HG02970 (cell line): ENCODE results near the gene CRBN.

Experiments used
- ATAC-seq: cut with Tn5 transposase; IDR thresholded peaks from one replicate; pipeline ENCODE4 v1.9.1; 2021; ENCODE audit warnings: mild to moderate bottlenecking, moderate library complexity, moderate number of reproducible peaks; ENCODE audit not compliant: unreplicated experiment, low FRiP score

Gene CRBN

DNA sequence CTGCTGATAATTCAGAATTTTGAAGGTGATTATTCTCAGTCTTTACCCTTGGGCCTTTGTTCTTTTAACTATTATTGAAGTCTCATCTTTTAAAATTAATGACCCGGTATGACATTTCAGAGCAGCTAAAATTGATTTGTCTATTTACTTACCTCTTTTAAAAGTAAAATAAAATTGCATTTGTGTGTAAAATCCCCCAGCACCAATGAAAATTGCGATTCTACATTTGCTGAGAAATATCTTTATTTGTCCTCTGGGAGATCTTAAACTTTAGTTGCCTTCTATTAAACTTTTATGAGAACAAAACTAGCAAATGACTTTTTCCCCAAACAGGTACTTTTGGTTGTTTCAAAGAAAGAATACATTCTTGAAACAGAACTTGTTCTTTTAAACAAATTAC lies 61.8 kb downstream of the CRBN start:
- no peak for ATAC-seq

DNA sequence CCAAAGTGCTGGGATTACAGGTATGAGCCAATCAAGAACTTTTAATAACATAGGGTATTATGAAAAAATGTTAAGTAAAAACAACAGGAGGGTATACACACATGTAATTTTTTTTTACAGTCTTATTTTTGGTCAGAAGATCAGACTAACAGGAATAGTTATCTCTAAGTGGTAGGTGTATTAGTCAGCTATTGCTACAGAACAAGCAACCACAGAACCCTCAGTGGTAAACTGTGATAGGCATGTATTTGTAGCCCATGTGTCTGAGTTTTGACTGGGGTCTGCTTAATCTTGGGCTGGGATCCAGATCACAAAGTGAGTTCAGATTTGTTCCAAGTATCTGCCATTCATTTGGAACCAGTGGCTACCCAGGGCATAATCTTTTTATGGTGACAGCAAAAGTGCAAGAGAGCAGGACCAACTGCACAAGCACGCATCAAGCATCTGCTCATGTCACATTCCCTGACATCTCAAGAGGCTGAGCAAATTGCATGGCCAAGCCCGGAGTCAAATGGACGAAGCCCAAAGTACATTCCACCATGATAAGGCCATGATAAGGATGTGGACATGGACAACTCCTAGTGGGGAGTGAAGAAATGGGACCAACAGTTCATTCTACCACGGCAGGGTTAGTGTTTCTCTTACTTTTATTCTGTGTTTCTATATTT lies 66.3 kb downstream of the CRBN start:
- no peak for ATAC-seq

DNA sequence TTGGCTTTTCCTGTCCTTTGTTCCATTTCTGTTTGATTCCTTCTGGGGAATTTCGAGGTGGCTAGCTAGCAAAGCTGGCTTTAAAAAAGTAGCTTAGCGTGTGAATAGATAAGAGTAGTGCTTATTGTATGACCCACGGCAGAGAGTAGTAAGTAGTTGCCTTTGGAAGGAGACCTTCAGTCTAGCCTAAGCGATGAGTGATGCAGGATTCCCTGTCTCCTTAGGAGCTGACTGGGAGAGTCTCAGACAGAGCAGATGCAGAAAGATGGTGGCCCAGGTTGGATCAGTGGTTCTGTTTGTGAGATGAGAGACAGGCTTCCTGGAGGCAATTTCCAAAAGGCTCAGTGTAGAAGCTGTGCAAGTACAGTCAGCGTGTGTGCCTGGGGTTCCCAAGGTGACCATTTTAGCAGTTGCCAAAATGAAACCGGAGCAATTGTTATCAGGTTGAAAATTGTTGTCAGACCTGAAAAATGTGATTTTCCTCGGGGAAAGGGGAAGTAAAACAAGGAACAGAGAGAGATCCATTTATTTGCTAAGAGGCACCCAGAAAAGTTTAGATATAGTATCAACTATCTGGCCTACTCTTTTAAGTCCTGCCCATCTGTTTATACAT lies 68.6 kb downstream of the CRBN start:
- ATAC-seq, result no peak

DNA sequence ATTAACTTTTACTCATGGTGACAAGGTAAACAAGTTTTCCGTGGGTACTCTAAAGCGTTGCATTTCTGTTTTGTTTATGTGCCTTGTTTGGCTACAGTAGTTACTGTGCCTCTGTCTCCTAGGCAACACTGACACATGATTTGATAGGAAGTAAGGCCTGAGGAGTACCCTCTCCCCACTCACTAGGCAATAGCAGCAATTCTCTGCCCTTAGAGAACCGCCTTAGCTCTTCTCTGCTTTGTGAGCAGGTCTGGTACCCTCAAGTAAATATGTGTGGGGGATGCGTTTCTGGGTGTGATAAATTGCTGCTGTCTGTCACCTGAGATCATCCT lies 69.2 kb downstream of the CRBN start, which contains the start of gene IL5RA:
TSS of gene IL5RA (minus strand) at position 76 of the 332 bp plus-strand sequence. CDS start 5,390 bp downstream, outside the sequence.
- no peak for ATAC-seq

DNA sequence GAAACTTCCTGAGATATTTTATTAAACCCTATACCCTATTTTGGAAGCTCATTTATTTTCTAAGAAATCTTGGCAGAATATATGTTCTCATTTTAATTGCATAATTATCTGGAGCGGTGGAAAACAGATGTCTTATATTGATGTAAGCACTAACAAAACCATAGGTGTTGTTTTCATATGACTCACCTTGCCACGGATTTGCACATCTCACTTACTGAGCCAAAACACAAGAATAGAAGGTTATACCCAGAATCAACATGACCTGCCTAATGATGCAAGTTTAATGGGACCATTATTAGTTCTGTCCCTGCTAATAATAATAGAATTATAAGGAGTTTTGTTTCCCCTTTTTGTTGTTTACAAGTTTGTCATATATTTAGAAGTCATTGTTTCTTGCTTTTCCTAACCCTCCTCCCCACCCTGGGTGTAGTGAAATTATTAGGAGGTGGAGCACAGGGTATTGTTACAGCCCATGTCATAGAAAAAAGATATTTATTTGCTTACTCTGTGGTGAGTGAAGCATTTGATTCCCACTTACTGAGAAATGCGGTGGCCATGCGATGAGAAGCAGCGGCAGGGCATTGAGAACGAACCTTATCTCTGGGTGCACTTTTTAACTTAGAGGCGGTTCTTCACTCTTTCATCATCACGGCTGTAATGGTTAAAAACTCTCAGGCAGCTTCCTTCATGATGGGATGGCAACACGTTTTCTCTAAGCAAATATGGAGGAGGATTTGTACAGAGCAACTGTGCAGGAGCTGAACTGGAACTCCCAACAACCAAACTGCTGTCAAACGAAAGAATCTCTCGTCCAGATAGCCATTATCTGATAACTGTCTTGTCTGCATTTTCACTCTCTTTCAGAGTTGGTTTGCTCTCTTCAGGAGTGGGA lies 69.8 kb downstream of the CRBN start:
- ATAC-seq, result peak; percentile 56

DNA sequence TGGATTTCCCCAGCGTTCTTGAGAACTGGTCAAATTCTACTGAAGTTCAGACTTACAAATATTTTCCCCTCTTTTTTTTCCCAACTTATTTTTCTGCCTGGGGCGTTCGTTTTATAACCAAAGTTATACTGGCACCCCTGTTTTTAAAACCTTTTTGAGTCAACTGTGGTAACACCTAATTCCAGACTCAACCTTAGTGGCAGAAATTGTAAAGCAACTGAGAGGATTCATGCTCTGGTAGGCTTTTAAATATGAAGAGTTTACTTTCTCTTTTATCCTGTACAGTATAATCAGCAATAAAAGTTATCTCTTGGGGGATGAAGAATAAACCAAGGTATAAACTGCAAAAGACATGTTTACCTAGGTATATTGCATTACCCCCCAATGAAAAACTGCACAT lies 71.6 kb downstream of the CRBN start:
- no peak for ATAC-seq

DNA sequence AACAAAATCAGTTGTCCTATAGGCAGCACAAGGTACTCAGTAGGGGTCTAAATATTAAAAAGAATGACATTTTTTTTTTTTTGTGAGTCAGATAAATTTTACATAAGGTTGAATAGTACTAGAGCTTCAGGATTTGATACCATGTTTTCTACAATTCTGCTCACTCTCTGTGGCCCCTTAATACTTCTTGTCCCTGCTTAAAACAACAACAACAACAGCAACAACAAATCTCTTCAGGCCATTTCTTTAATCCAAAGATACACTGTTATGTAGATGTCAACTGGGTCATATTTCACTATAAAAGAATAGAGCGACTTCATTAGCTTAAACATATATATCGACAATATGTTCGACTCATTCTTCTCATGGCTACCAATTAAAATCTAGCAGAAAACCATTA lies 72.3 kb downstream of the CRBN start:
- ATAC-seq, result no peak

DNA sequence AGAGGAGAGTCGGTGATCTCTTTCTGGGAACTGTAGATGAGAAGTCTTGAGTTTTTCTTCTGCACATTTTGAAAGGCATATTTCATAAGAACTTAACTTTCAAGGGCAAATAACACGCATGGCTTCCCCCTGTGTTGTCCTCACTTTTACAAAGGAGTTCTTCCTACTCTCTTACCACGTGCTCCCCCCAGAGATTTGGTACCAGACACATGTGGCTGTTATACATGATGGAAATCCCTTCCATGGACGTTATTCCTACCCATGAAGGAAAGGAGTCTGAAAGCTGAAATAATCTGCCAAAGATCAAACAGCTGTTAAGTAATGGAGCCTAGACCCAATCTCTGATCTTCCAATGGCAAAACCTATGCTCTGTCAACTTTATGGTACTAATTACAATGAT lies 73.7 kb downstream of the CRBN start:
- ATAC-seq, result no peak

DNA sequence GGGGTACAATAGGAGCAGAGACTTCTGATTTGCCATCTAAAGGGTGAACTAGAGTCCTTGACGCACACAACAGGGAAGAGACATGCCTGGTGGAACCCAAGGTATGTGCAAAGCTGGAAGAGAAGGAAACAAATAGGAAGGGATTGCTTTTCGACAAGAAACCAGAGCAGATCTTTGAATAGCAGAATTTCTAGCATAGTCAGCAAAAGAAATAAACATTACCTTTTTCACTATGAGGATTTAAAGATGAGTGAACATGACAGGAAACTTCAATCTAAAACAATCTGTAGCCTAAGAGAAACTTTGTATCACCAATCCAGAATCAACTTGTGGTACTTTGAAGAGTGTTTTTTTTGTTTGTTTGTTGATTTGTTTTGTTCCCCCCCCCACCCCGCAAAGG lies 74.2 kb downstream of the CRBN start:
- ATAC-seq, result no peak

DNA sequence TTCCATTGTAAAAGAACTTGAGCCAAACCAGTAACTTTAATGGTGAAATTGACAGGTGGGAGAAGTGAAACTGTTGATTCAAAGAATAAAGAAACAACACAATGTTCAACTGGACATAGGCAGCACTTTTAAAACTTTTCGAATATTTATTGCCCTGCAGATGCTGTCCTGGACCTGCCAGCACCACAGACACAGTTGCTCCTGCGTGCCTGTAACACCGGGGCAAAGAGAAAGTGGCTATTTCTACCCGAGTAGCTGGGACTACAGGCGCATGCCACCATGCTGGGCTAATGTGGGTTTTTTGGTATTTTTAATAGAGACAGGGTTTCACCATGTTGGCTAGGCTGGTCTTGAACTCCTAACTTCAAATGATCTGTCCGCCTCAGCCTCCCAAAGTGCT lies 76.7 kb downstream of the CRBN start:
- ATAC-seq, result no peak

DNA sequence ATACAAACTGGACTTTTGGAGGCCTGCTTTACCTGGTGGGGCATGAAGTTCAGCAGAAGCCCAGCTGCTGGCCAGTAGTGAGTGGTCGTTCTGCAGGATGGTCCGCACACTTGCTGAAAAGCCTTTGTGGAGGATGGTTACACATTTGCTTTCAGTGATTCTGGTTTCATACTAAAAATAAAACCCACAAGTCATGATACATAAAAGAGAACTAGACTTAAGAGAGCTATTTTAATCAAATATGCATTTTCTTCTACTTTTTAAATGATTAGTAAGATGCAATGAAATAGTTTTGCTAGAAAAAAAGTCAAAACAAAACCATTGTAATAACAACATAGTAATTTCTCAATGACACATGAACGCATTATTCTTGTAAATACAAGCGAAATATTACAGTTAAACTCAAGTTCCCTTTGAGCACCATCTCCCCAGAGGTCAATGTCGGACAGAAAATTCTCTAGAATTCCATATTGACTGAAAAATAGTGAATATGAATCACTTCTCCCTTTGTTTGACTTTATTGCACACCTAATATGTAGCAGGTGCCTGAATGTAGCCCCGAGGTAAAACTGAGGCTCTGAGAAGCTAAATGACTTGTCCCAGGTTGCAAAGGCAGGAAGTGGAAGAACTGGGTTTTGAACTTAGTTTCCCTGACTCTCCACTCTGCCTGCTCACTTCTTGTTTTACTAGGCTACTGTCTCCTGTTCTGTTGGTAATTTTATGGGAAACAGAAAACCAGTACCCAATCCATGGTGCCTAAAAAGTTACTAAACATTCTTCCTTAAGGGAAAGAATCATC lies 77.6 kb downstream of the CRBN start:
- ATAC-seq, result no peak
